K562 (cell line): Measurements from ENCODE around the gene TRDN. TPM values are rescaled to one million over a fixed set of nuclear protein-coding genes. Genes with fewer than 3 reads are reported as not detected.
A peak's percentile ranks its signal among the peaks of the same experiment; 100 is the strongest.

ENCODE experiments used
- ATAC-seq: fragments of 200-7000 bp; cut with Tn5 transposase; 3 replicates; pipeline ENCODE4 v1.9.1; 2020; ENCODE audit warnings: moderate library complexity
- BruUV-seq: library from RNA; stranded (reverse); fragments of 400-500 nt; replicated peaks from 2 replicates; lab custom pipeline; 2021; lab: Mats Ljungman, UMichigan
- CTCF ChIA-PET: fragments of 300-600 bp; formaldehyde crosslinking; extraction: SDS; loops from one replicate; lab custom pipeline; 2021; ENCODE audit warnings: low intra/inter-chr PET ratio; lab: Yijun Ruan, JAX
- POLR2A ChIA-PET: fragments of 300-600, 350-650 bp; sonication (Branson Sonifier 250); formaldehyde crosslinking; extraction: SDS; loops from one replicate; lab custom pipeline; 2021; ENCODE audit warnings: antibody characterized with exemption, inconsistent platforms; lab: Yijun Ruan, JAX
- DNase-seq, 4 experiments: peaks; one replicate each; pipeline versions ENCODE4 v3.0.0 to v3.0.0-alpha.2; 2011 to 2018; ENCODE audit warnings: low spot score in 3 of 4, mixed read lengths in 3 of 4; ENCODE audit errors: extremely low read depth in 1 of 4
- FAIRE-seq: peaks from 2 replicates; lab custom pipeline; 2011; peaks lifted over from hg19 to GRCh38; lab: Jason Lieb, UNC
- H2AFZ ChIP-seq: 2 replicates; pipeline ENCODE4 v1.6.0; 2011; ENCODE audit warnings: low read depth, low read length, control low read depth, inconsistent platforms
- H3K27ac ChIP-seq: fragments of 200-600 bp; 3 replicates; pipeline ENCODE4 v1.8.0; 2011; ENCODE audit warnings: low read depth, mild to moderate bottlenecking, control low read depth, inconsistent platforms, low read length, moderate library complexity, mixed read lengths; ENCODE audit errors: extremely low read depth
- H3K27me3 ChIP-seq, 2 experiments: fragments of 300-600 bp in 1 of 2; 2 replicates in 1 of 2; 3 replicates in 1 of 2; pipeline versions ENCODE4 v1.6.0 to v1.8.0; 2011; ENCODE audit warnings: inconsistent platforms in 2 of 2, low read length in 2 of 2, mild to moderate bottlenecking in 1 of 2, mixed read lengths in 1 of 2, moderate library complexity in 1 of 2; ENCODE audit not compliant: control insufficient read depth in 2 of 2, insufficient read depth in 2 of 2
- H3K36me3 ChIP-seq: fragments of 300-600 bp; 3 replicates; pipeline ENCODE4 v1.8.0; 2011; ENCODE audit warnings: mild to moderate bottlenecking, low read length, inconsistent platforms; ENCODE audit not compliant: control insufficient read depth, insufficient read depth
- H3K4me1 ChIP-seq, 2 experiments: fragments of 200-600 bp in 1 of 2; replicated peaks in 1 of 2; 2 replicates in 1 of 2; 3 replicates in 1 of 2; pipeline versions ENCODE4 v1.5.1 to v1.8.0; 2011; ENCODE audit warnings: inconsistent platforms in 2 of 2, low read length in 2 of 2, mild to moderate bottlenecking in 1 of 2, mixed read lengths in 1 of 2, moderate library complexity in 1 of 2; ENCODE audit not compliant: control insufficient read depth in 2 of 2, insufficient read depth in 2 of 2
- H3K4me2 ChIP-seq: 2 replicates; pipeline ENCODE4 v1.6.1; 2011; ENCODE audit warnings: low read length, control low read depth, inconsistent platforms, mixed read lengths; ENCODE audit not compliant: insufficient read depth
- H3K4me3 ChIP-seq: fragments of 200-600 bp; sonication (generic), shearing (Covaris generic); 2 replicates; pipeline ENCODE4 v1.5.1; 2016; ENCODE audit warnings: control low read depth, inconsistent platforms
- H3K79me2 ChIP-seq: fragments of 200-600 bp; 3 replicates; pipeline ENCODE4 v1.8.0; 2011; ENCODE audit warnings: low read length, inconsistent platforms; ENCODE audit not compliant: control insufficient read depth, insufficient read depth
- H3K9ac ChIP-seq, 2 experiments: 2 replicates each; pipeline versions ENCODE4 v1.6.0 to v1.6.1; 2011; ENCODE audit warnings: low read depth in 2 of 2, low read length in 2 of 2, control low read depth in 1 of 2, inconsistent platforms in 1 of 2, mild to moderate bottlenecking in 1 of 2, mixed read lengths in 1 of 2; ENCODE audit not compliant: insufficient read depth in 1 of 2
- H3K9me1 ChIP-seq: one replicate; pipeline ENCODE4 v1.6.0; 2011; ENCODE audit warnings: inconsistent platforms, mild to moderate bottlenecking, low read length, moderate library complexity; ENCODE audit not compliant: control insufficient read depth, insufficient read depth
- H3K9me3 ChIP-seq: replicated peaks from 2 replicates; pipeline ENCODE4 v1.5.1; 2011; ENCODE audit warnings: low read depth, low read length, inconsistent platforms; ENCODE audit not compliant: control insufficient read depth, insufficient read depth
- H4K20me1 ChIP-seq: replicated peaks from 2 replicates; pipeline ENCODE4 v1.6.1; 2011; ENCODE audit warnings: low read length, inconsistent platforms, mixed read lengths; ENCODE audit not compliant: control insufficient read depth, insufficient read depth
- CREB3 ChIP-seq: fragments of 450-650 bp; conservative IDR thresholded peaks from 2 replicates; pipeline ENCODE4 v1.6.1; 2016; ENCODE audit warnings: missing genetic modification characterization, low read depth, mild to moderate bottlenecking, missing compliant biosample characterization, moderate library complexity
- MCM7 ChIP-seq, 2 experiments: fragments of 450-650 bp; IDR thresholded peaks; 2 replicates each; pipeline ENCODE4 v1.6.1; 2016 to 2018
- NCOA4 ChIP-seq: fragments of 450-650 bp; IDR thresholded peaks from 2 replicates; pipeline ENCODE4 v1.6.1; 2018; ENCODE audit warnings: mild to moderate bottlenecking; ENCODE audit not compliant: partially characterized antibody
- NFE2L1 ChIP-seq: fragments of 450-650 bp; IDR thresholded peaks from 2 replicates; pipeline ENCODE4 v1.6.1; 2016; ENCODE audit warnings: missing genetic modification characterization, low read depth, mild to moderate bottlenecking, missing compliant biosample characterization, moderate library complexity, borderline replicate concordance
- RAD21 ChIP-seq, 2 experiments: fragments of 250-450 bp in 1 of 2; fragments of 450-650 bp in 1 of 2; sonication (Bioruptor Pico) in 1 of 2; formaldehyde crosslinking in 1 of 2; IDR thresholded peaks in 1 of 2; conservative IDR thresholded peaks in 1 of 2; 2 replicates each; pipeline versions ENCODE4 v1.4.0 to v1.8.0; 2020 to 2022; ENCODE audit warnings: mild to moderate bottlenecking in 2 of 2, moderate library complexity in 1 of 2
- WGBS: fragments of 100-300 bp; shearing (Covaris generic); methylation state at CpG from one replicate; pipeline ENCODE4 v1.1.6; 2016; ENCODE audit warnings: low coverage, mixed read lengths; ENCODE audit not compliant: insufficient coverage; ENCODE audit errors: missing lambda C conversion rate; 5-methylcytosine and 5-hydroxymethylcytosine counted together
- in situ Hi-C: fragments of 300-500 bp; cut with MboI; formaldehyde crosslinking; loops from 4 replicates; pipeline ENCODE4 v1.15.0; 2018; ENCODE audit warnings: inconsistent platforms, mixed read lengths
- intact Hi-C: fragments of 100-400 bp; cut with micrococcal nuclease; formaldehyde crosslinking; loops from 2 replicates; pipeline ENCODE4 v1.14.2; 2022
- polyA plus RNA-seq, 8 experiments: library from polyadenylated mRNA; depleted of rRNA in 4 of 8; stranded (reverse) in 5 of 8; unstranded in 3 of 8; fragments of >200 nt; fragmentation: Nextera tagmentation in 2 of 8; fragmentation: Illumina TruSeq in 1 of 8; extraction: Ambion mirVana in 2 of 8; extraction: Trizol in 1 of 8; gene quantifications; 2 replicates each; pipeline versions ENCODE4 v1.2.1 to v1.2.3, GENCODE V29; 2011 to 2014; ENCODE audit warnings: inconsistent platforms in 1 of 8, missing spikeins in 1 of 8
- total RNA-seq, 7 experiments: library from RNA; depleted of rRNA in 6 of 7; stranded (reverse); fragments of >200 nt in 6 of 7; fragmentation: Illumina TruSeq in 2 of 7; extraction: Trizol in 2 of 7; gene quantifications; 2 replicates each; pipeline versions ENCODE4 v1.2.1 to v1.2.3, GENCODE V29; 2011 to 2021; ENCODE audit warnings: low replicate concordance in 1 of 7

TRDN gene
- total and polyA plus RNA-seq, 9 of the 15 experiments (the other 6 are each of a cell fraction or from before 2014, with no cell fraction given): 0.05 to 0.50 (median 0.16) TPM

- H3K4me3 ChIP-seq: no peak overlapping the region
Measured at GRCh38 chr6:123343836-123344235, 292.9 kb downstream of the TRDN start.

GRCh38 chr6:123338394-123338793 lies 298.4 kb downstream of the TRDN start:
- DNase-seq (no peak), ATAC-seq (no peak)
- Histone ChIP-seq H3K4me2 (no peak overlapping the region), H3K9ac (no peak overlapping the region), H3K27me3 (no peaks in the 10 kb centered on the region)
- CTCF ChIA-PET: no interaction called here
- TF ChIP-seq NFE2L1 (tag): no peak
- TF ChIP-seq CREB3: no peak
- TF ChIP-seq NCOA4: no peak
- TF ChIP-seq, all 486 proteins: peak for 0
- no peak for FAIRE-seq
- H3K27ac ChIP-seq: no peak overlapping the region
- intact Hi-C loops: no loop called here
- no peak overlapping the region for H3K4me3 ChIP-seq
- no peaks in the 10 kb centered on the region; the same call in 1 of the 2 replicates for H3K9me3 ChIP-seq
- H3K9me1 ChIP-seq: no peaks in the 10 kb centered on the region
- H3K4me1 ChIP-seq: no peaks in the 10 kb centered on the region; a peak in 1 of 5 replicates
- H3K36me3 ChIP-seq: no peaks in the 10 kb centered on the region
- H2AFZ ChIP-seq: no peak overlapping the region
- no TSS peak for BruUV-seq
- H3K79me2 ChIP-seq: no peaks in the 10 kb centered on the region
- in situ Hi-C loops: no loop called here
- H4K20me1 ChIP-seq: no peaks in the 10 kb centered on the region
- POLR2A ChIA-PET: no interaction called here

More at GRCh38 chr6:123343836-123344235, 292.9 kb downstream of the TRDN start:
- Histone ChIP-seq H3K79me2 (no peaks in the 10 kb centered on the region), H3K9ac (no peak overlapping the region), H3K9me3 (no peaks in the 10 kb centered on the region; the same call in 1 of the 2 replicates), H4K20me1 (no peaks in the 10 kb centered on the region), H2AFZ (no peak overlapping the region), H3K4me2 (no peak overlapping the region), H3K4me1 (no peaks in the 10 kb centered on the region; a peak in 1 of 5 replicates), H3K36me3 (no peaks in the 10 kb centered on the region), H3K9me1 (no peaks in the 10 kb centered on the region), H3K27ac (no peak overlapping the region), H3K27me3 (no peaks in the 10 kb centered on the region)
- ATAC-seq: no peak
- ChIA-PET CTCF (no interaction called here), POLR2A (no interaction called here)
- BruUV-seq: no TSS peak
- TF ChIP-seq RAD21 (CRISPR knock-in tag; conservative IDR thresholded peaks at IDR 0.05 in 1 of 2, IDR thresholded peaks at IDR 0.05 in 1 of 2) (0 out of 4 replicates have a peak, but pooled peaks of 1 of the 2 experiments have one; percentile 4), MCM7 (IDR thresholded peaks at IDR 0.05) (no peak)
- DNase-seq: no peak
- 17% methylated on average over 1 of the region's 1 CpG for WGBS
- in situ Hi-C loops: no loop called here
- intact Hi-C loops: no loop called here
- no peak for FAIRE-seq
